T-helper 1 cell treated with Interleukin-12 subunit alpha and Interleukin-12 subunit beta and Interleukin-4 antibody, amounts not matched to agents 30 μg/mL and 1 μg/mL, for 36 hours (primary cell): ENCODE results near the gene CYP27A1.
"Not testable (repeated sequence)": the region's sequence is repeated elsewhere in the genome, so short reads cannot be mapped to it uniquely, and the experiment has no call there.

Source experiments
- H3K27ac Mint-ChIP-seq: one replicate; pipeline ENCODE4 v1.8.0; 2021; ENCODE audit warnings: mild to moderate bottlenecking, mixed read lengths
- H3K27me3 Mint-ChIP-seq: one replicate; pipeline ENCODE4 v1.8.0; 2021; ENCODE audit warnings: low read depth, mixed read lengths
- H3K36me3 Mint-ChIP-seq: one replicate; pipeline ENCODE4 v1.8.0; 2021; ENCODE audit warnings: low read depth, mixed read lengths
- H3K4me1 Mint-ChIP-seq: one replicate; pipeline ENCODE4 v1.8.0; 2021; ENCODE audit warnings: low read depth, mixed read lengths
- H3K4me3 Mint-ChIP-seq: one replicate; pipeline ENCODE4 v1.8.0; 2021; ENCODE audit warnings: mild to moderate bottlenecking, moderate library complexity, mixed read lengths
- H3K9me3 Mint-ChIP-seq: one replicate; pipeline ENCODE4 v1.8.0; 2021; ENCODE audit warnings: mixed read lengths

Gene CYP27A1

DNA sequence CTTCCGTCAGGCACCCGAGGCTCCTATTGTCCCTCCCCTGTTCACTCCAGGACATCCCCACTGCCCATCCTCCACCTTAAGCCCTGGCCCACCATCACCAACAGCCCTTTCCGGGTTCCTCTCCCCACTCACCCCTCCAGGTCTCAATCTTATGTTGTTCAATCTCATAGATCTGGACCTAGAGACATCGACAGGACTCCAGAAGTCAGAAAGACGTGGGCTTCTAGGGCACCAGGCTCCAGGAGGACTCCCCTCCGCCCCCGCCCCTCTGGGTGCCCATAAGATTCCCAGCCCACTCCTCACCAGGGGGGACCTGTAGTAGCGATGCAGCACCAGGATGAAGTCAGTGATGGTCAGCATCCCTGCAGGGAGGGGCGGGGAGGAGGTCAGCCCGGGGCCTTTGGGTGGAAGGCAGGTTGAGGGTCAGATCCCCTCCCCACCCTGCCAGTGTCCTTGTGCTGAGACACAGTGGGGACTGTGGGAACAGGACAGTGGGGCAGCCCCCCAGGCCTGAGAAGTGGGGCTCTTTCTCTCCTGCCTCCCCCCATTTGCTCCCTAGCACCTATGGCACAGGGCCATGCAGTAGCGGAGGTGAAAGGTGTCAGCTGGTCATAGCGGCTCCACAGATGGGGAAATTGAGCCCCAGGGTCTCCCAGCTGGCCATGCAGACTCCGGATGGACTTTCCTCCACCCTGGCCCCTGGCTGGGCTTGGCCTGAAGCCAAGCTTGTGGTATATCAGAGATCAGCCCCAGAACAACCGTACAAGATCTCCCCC lies 45.9 kb downstream of the CYP27A1 start:
- Mint-ChIP-seq H3K27me3 (peaks cover 15% of the 10 kb centered on the region), H3K9me3 (no peaks in the 10 kb centered on the region), H3K27ac (no peak overlapping the region), H3K36me3 (no peaks in the 10 kb centered on the region), H3K4me3 (no peak overlapping the region), H3K4me1 (no peaks in the 10 kb centered on the region)

DNA sequence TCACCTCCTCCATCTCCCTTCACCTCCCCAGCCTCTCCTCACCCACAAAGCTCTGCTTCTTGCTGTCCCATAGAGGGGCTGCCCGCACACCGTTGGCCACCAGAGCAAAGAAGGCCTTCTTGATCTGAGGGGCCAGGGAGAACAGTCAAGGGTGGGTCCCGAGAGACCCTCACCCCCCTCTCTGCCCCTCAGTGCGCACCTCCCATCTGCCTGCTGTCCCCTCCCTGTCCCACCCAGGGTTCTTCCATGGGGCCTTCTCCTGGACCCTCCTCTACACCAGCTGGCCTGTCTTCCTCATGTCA lies 46.5 kb downstream of the CYP27A1 start:
- Mint-ChIP-seq H3K4me3 (no peak overlapping the region), H3K4me1 (no peaks in the 10 kb centered on the region), H3K27me3 (peaks cover 18% of the 10 kb centered on the region), H3K27ac (no peak overlapping the region), H3K9me3 (no peaks in the 10 kb centered on the region), H3K36me3 (no peaks in the 10 kb centered on the region)

GRCh38 chr2:218829868-218830451 lies 48.0 kb downstream of the CYP27A1 start:
- no peaks in the 10 kb centered on the region for H3K4me1 Mint-ChIP-seq
- H3K9me3 Mint-ChIP-seq, result no peaks in the 10 kb centered on the region
- H3K4me3 Mint-ChIP-seq, result no peak overlapping the region
- peaks cover 18% of the 10 kb centered on the region for H3K27me3 Mint-ChIP-seq
- no peak overlapping the region for H3K27ac Mint-ChIP-seq
- H3K36me3 Mint-ChIP-seq, result no peaks in the 10 kb centered on the region

GRCh38 chr2:218830526-218831306 lies 48.8 kb downstream of the CYP27A1 start:
- Mint-ChIP-seq H3K4me1 (no peaks in the 10 kb centered on the region), H3K4me3 (no peak overlapping the region), H3K9me3 (no peaks in the 10 kb centered on the region), H3K36me3 (no peaks in the 10 kb centered on the region), H3K27ac (no peak overlapping the region), H3K27me3 (peaks cover 18% of the 10 kb centered on the region)

- Mint-ChIP-seq H3K27ac (no peak within 1 kb of the TSS), H3K9me3 (no peaks in the 10 kb centered on the region), H3K4me1 (no peaks in the 10 kb centered on the region), H3K4me3 (no peak within 1 kb of the TSS), H3K27me3 (peaks cover 18% of the 10 kb centered on the region), H3K36me3 (no peaks in the 10 kb centered on the region)
Measured at GRCh38 chr2:218831378-218831990, 49.5 kb downstream of the CYP27A1 start, which contains the start of gene PRKAG3. Gene PRKAG3 (minus strand): TSS chr2:218831803.

DNA sequence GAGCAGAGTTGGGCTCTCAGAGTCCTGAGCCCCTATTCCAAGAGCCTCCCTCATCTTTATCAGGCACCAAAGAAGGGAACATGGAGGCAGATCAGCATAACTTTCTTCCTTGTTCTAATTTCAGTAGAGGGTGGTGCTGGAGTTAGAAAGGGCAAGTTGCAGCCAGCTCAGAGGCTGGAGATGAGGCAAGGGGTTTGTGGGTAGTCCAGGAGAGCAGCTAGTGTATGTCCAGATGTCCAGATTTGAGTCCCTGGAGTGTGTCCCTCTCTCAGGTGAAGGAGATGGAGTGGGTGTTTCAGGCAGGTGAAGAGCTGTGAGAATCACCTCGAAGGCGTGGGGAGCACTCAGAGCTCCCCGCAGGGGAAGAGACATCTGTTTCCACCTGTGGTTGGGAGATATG lies 50.1 kb downstream of the CYP27A1 start:
- Mint-ChIP-seq H3K27me3 (peaks cover 22% of the 10 kb centered on the region), H3K27ac (no peak overlapping the region), H3K4me3 (no peak overlapping the region), H3K36me3 (no peaks in the 10 kb centered on the region), H3K4me1 (no peaks in the 10 kb centered on the region), H3K9me3 (no peaks in the 10 kb centered on the region)

- Mint-ChIP-seq H3K36me3 (no peaks in the 10 kb centered on the region), H3K27me3 (peaks cover 25% of the 10 kb centered on the region), H3K27ac (no peak overlapping the region), H3K4me1 (no peaks in the 10 kb centered on the region), H3K4me3 (no peak overlapping the region), H3K9me3 (peaks cover 2% of the 10 kb centered on the region)
Measured at GRCh38 chr2:218832520-218832919, 50.6 kb downstream of the CYP27A1 start.

GRCh38 chr2:218833023-218833609 lies 51.2 kb downstream of the CYP27A1 start:
- Mint-ChIP-seq H3K4me3 (no peak overlapping the region), H3K36me3 (no peaks in the 10 kb centered on the region), H3K27me3 (peaks cover 31% of the 10 kb centered on the region), H3K9me3 (peaks cover 8% of the 10 kb centered on the region), H3K4me1 (no peaks in the 10 kb centered on the region), H3K27ac (no peak overlapping the region)

- H3K4me3 Mint-ChIP-seq, result no peak overlapping the region
- H3K27ac Mint-ChIP-seq, result no peak overlapping the region
- no peaks in the 10 kb centered on the region for H3K4me1 Mint-ChIP-seq
Measured at GRCh38 chr2:218834685-218835084, 52.7 kb downstream of the CYP27A1 start.

DNA sequence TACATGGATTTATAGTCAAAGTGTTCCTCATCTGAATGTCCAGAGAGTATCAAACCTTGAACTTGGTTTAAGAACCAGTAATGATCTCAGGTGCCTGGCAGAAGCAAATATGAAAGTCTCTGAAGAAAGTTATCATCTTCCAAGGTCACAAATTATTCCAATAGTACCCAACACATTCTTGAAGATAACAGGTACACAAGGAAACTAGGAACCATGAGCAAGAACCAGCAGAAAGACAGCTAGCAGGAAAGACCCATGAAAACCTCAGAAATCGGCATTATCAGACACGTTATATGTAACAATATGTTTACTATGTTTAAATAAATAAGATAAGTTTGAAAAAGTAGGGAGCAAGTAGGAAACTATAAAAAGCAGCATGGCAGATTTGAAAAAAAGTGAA lies 55.5 kb downstream of the CYP27A1 start:
- no peak overlapping the region for H3K27ac Mint-ChIP-seq
- peaks cover 8% of the 10 kb centered on the region for H3K9me3 Mint-ChIP-seq
- no peaks in the 10 kb centered on the region for H3K36me3 Mint-ChIP-seq
- H3K4me3 Mint-ChIP-seq, result no peak overlapping the region
- H3K27me3 Mint-ChIP-seq, result peaks cover 34% of the 10 kb centered on the region
- no peaks in the 10 kb centered on the region for H3K4me1 Mint-ChIP-seq

More at GRCh38 chr2:218834685-218835084, 52.7 kb downstream of the CYP27A1 start:
- no peaks in the 10 kb centered on the region for H3K36me3 Mint-ChIP-seq
- peaks cover 43% of the 10 kb centered on the region for H3K27me3 Mint-ChIP-seq
- H3K9me3 Mint-ChIP-seq, result peaks cover 8% of the 10 kb centered on the region

DNA sequence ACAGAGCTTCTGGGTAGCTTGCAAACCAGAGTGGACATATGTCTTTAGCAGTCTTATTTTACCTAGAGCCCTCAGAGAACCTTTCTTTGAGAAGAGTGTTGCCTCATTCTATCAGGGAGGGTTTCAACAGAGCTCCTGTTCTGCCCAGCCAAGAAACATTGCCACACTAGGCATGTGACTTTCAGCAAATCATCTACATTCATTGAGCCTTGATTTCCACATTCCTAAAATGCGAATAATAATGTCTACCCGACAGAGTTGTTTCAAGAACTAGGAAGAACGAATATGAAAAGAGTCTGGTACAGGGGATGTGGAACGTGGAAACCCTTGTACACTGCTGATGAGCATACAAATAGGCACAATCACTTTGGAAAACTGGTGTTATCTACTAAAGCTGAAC lies 57.5 kb downstream of the CYP27A1 start:
- no peak overlapping the region for H3K4me3 Mint-ChIP-seq
- H3K36me3 Mint-ChIP-seq, result no peaks in the 10 kb centered on the region
- no peak overlapping the region for H3K27ac Mint-ChIP-seq
- H3K27me3 Mint-ChIP-seq, result peaks cover 37% of the 10 kb centered on the region
- peaks cover 8% of the 10 kb centered on the region for H3K9me3 Mint-ChIP-seq
- no peaks in the 10 kb centered on the region for H3K4me1 Mint-ChIP-seq

- H3K27me3 Mint-ChIP-seq, result peaks cover 37% of the 10 kb centered on the region
- H3K4me3 Mint-ChIP-seq, result no peak overlapping the region
- peaks cover 8% of the 10 kb centered on the region for H3K9me3 Mint-ChIP-seq
- H3K27ac Mint-ChIP-seq, result no peak overlapping the region
- H3K4me1 Mint-ChIP-seq, result no peaks in the 10 kb centered on the region
- H3K36me3 Mint-ChIP-seq, result no peaks in the 10 kb centered on the region
Measured at GRCh38 chr2:218839888-218840287, 57.9 kb downstream of the CYP27A1 start.

DNA sequence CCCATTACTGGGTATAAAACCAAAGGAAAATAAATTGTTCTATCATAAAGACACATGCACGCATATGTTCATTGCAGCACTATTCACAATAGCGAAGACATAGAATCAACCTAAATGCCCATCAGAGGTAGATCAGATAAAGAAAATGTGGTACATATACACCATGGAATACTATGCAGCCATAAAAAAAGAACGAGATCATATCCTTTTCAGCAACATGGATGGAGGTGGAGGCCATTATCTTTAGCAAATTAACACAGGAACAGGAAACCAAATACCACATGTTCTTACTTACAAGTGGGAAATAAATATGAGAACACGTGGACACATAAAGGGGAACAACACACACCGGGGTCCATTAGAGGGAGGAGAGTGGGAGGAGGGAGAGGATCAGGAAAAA lies 62.4 kb downstream of the CYP27A1 start:
- H3K4me3 Mint-ChIP-seq, H3K27ac Mint-ChIP-seq, H3K9me3 Mint-ChIP-seq, H3K4me1 Mint-ChIP-seq, H3K36me3 Mint-ChIP-seq: not testable (repeated sequence)
- H3K27me3 Mint-ChIP-seq, result peaks cover 15% of the 10 kb centered on the region

- H3K4me1 Mint-ChIP-seq, H3K4me3 Mint-ChIP-seq, H3K9me3 Mint-ChIP-seq, H3K36me3 Mint-ChIP-seq, H3K27ac Mint-ChIP-seq: not testable (repeated sequence)
- H3K27me3 Mint-ChIP-seq, result peaks cover 18% of the 10 kb centered on the region
Measured at GRCh38 chr2:218846963-218847362, 65.0 kb downstream of the CYP27A1 start.
